Right cardiac atrium (tissue), 5 donors: ENCODE results near the gene AHCYL2. TPM values are rescaled to one million over a fixed set of nuclear protein-coding genes. Genes with fewer than 3 reads are reported as not detected.

Source experiments
- ATAC-seq, 2 donors: fragments of 200-7000 bp; cut with Tn5 transposase; one replicate each; pipeline versions ENCODE4 v1.8.0 to v1.9.1; 2020; ENCODE audit warnings: moderate library complexity in 2 of 2, mild to moderate bottlenecking in 1 of 2
- DNase-seq, 3 donors: peaks; one replicate each; pipeline ENCODE4 v3.0.0-alpha.2; 2020
- H3K27ac ChIP-seq: one replicate; pipeline ENCODE4 v1.5.1; 2013; ENCODE audit warnings: mild to moderate bottlenecking, low read length, control low read depth, moderate library complexity
- H3K27me3 ChIP-seq: one replicate; pipeline ENCODE4 v1.6.1; 2013; ENCODE audit not compliant: control insufficient read depth, insufficient read depth
- H3K4me1 ChIP-seq: one replicate; pipeline ENCODE4 v1.6.1; 2013; ENCODE audit warnings: low read length; ENCODE audit not compliant: control insufficient read depth, insufficient read depth
- H3K4me3 ChIP-seq: one replicate; pipeline ENCODE4 v1.5.1; 2013; ENCODE audit warnings: low read length, control low read depth
- H3K9me3 ChIP-seq: one replicate; pipeline ENCODE4 v1.6.1; 2013; ENCODE audit warnings: low read length; ENCODE audit not compliant: control insufficient read depth
- WGBS: extraction: QIAGEN DNeasy Blood & Tissue Kit; methylation state at CpG from one replicate; pipeline ENCODE4 v1.1.7; 2013; 5-methylcytosine and 5-hydroxymethylcytosine counted together
- intact Hi-C, 4 donors: fragments of 100-400 bp; cut with DNase I; formaldehyde crosslinking; loops; one replicate each; pipeline versions ENCODE4 v1.11.0 to v1.14.0; 2022 to 2023
- polyA plus RNA-seq: library from polyadenylated mRNA; stranded (reverse); fragments of 200-250 nt; gene quantifications from one replicate; pipeline ENCODE4 v1.2.3, GENCODE V29; 2013
- total RNA-seq, 4 donors: library from RNA; stranded (reverse); fragmentation: NEBNext Ultra II Directional; extraction: Animal tissue kit (Norgen Biotek cat#: 25700); gene quantifications; one replicate each; pipeline ENCODE4 v1.2.1, GENCODE V29; 2021
- donor health status: healthy with polysubstance abuse.
- donor health status: DM: no; HTN: yes; CAD: no.
- donor health status: DM: no; HTN: no; CAD: no.
- donor health status: DM: no; HTN: yes; CAD: no; lungs with severe emphysema.
- donor health status: DM: yes; HTN: yes; CAD: no.

The AHCYL2 gene
- total and polyA plus RNA-seq, 5 donors: 1.8 to 8.8 (median 7.1) TPM

DNA sequence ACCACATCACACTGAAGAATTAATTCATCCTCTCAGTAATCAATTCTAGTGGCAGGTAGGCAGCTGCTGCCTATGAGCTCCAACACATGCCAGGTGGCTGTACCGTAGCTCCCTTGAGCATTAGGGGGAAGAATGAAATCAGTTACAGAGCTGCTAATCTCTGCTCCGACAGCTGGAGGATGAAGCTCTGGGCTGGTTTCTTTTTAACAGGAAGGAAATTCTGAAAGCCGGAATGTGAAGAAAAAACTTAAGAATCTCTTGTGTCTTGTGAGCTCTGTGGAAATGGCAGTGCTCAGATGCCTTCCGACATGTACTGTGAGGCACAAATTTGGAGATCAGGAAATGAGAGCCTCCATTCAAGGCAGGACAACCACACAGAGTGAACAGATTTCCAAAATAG is 2.8 kb upstream of the AHCYL2 start:
- 21% methylated on average over 4 of the region's 4 CpGs for WGBS
- H3K27me3 ChIP-seq: no peaks in the 10 kb centered on the region
- no peak overlapping the region for H3K4me3 ChIP-seq
- no peak for DNase-seq
- intact Hi-C loops: loop anchor here in 3 of 4 donors (5.0 to 10.0 kb wide), 3 partner anchors 53 to 75 kb away; no protein-coding TSS in a partner anchor
- no peak overlapping the region for H3K27ac ChIP-seq
- ATAC-seq: no peak
- no peaks in the 10 kb centered on the region for H3K4me1 ChIP-seq
- H3K9me3 ChIP-seq: no peaks in the 10 kb centered on the region

DNA sequence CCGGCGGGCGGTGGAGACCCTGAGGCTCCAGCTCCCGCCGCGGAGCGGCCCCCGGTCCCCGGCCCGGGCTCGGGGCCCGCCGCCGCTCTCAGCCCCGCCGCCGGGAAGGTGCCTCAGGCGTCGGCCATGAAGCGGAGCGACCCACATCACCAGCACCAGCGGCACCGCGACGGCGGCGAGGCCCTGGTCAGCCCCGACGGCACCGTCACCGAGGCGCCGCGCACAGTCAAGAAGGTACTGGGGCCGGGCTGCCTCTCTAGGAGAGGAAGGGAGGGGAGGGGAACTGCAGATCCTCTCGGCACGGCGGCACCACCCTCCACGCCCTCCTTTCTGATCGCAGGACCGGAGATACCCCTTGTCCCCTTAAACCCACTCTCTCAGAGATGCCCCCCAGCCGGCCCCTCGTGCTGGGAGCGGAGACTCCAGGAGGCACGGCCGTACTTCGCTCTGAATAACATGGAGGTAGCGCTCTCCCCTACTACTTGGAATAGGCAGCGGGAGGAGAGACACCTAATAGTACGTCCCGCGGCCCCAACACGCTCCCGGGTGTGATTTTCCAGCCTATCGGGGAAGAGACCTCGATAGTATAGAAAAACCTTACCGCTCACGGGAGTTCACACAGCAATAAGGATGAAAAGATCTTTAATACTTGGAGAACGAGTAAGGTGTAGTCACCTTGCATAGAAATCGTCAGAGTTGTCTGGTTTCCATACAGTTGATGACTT is 538 bp downstream of the AHCYL2 start:
- Histone ChIP-seq H3K27me3 (no peaks in the 10 kb centered on the region), H3K4me1 (no peaks in the 10 kb centered on the region), H3K27ac (no peak overlapping the region), H3K4me3 (peak overlapping the region; percentile 78), H3K9me3 (no peaks in the 10 kb centered on the region)
- DNase-seq (peak; percentile 46 to 82 (median 78)), ATAC-seq (peak; percentile 30 to 38)
- intact Hi-C loops: loop anchor here in 2 of 4 donors (5.0 to 10.0 kb wide), 3 partner anchors 49 to 72 kb away; no protein-coding TSS in a partner anchor
- WGBS: under 1% methylated on average over 60 of the region's 60 CpGs

GRCh38 chr7:129225931-129226572 is 1.2 kb downstream of the AHCYL2 start:
- 25% methylated on average over 11 of the region's 11 CpGs for WGBS
- Histone ChIP-seq H3K27ac (no peak overlapping the region), H3K4me1 (no peaks in the 10 kb centered on the region), H3K27me3 (no peaks in the 10 kb centered on the region), H3K9me3 (no peaks in the 10 kb centered on the region), H3K4me3 (peak overlapping the region; percentile 78)
- intact Hi-C loops: loop anchor here in 2 of 4 donors (5.0 to 10.0 kb wide), 3 partner anchors 49 to 71 kb away; no protein-coding TSS in a partner anchor
- DNase-seq (no peak), ATAC-seq (no peak)

- no peaks in the 10 kb centered on the region for H3K4me1 ChIP-seq
- 86% methylated on average over 4 of the region's 4 CpGs for WGBS
- H3K9me3 ChIP-seq: no peaks in the 10 kb centered on the region
- H3K4me3 ChIP-seq: no peak overlapping the region
- no peaks in the 10 kb centered on the region for H3K27me3 ChIP-seq
- no peak for DNase-seq
- intact Hi-C loops: loop anchor here in 2 of 4 donors (5.0 to 10.0 kb wide), 3 partner anchors 47 to 69 kb away; no protein-coding TSS in a partner anchor
- H3K27ac ChIP-seq: no peak overlapping the region
- ATAC-seq: no peak
These were observed 3.1 kb downstream of the AHCYL2 start for GRCh38 chr7:129227646-129228578.

DNA sequence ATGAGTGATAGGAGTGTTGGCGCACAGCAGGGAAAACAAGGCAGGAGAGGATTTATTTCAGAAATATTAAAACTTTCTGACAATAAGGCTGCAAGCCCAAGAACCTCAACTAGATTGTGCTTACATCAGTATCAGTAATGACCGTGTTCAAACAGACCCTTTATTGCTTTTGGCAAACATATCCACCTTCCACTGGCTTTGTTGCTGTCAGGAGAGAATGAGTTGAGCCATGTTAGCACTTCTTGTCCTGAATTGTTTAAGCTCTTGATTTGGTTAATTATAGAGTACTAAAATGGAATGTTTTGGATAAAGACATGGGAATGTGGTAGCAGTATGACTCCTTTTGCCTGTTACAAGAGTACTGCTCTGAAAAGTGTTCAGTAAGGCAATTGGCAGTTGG is 3.8 kb downstream of the AHCYL2 start:
- 87% methylated on average over 2 of the region's 2 CpGs for WGBS
- no peaks in the 10 kb centered on the region for H3K27me3 ChIP-seq
- no peak for ATAC-seq
- DNase-seq: no peak
- H3K4me1 ChIP-seq: no peaks in the 10 kb centered on the region
- H3K27ac ChIP-seq: no peak overlapping the region
- no peak overlapping the region for H3K4me3 ChIP-seq
- intact Hi-C loops: loop anchor here in 2 of 4 donors (5.0 to 10.0 kb wide), 3 partner anchors 46 to 69 kb away; no protein-coding TSS in a partner anchor
- no peaks in the 10 kb centered on the region for H3K9me3 ChIP-seq

DNA sequence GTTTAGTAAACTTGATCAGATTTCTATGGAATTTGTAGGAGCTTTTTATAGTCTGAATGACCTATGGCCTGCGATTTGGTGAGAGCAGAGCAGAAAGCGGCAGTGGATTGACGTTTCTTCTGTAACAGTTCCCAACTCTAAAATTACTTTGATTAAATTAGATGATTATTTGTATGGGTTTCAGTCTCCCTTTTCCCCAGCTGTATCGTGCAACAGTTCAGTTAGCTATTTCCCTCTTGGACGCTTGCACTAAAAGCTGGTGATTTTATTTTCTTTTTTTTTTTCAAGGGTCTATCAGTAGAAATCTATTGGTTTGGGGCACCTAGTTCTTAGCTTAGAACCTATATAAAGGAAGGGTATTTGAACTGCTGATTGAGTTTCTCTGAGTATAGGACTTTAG is 6.8 kb downstream of the AHCYL2 start:
- intact Hi-C loops: no loop called here

GRCh38 chr7:129238546-129238945 is 13.7 kb downstream of the AHCYL2 start:
- intact Hi-C loops: no loop called here
- H3K4me3 ChIP-seq: no peak overlapping the region
- 95% methylated on average over 8 of the region's 8 CpGs for WGBS

More for the DNA sequence above, 6.8 kb downstream of the AHCYL2 start:
- H3K4me1 ChIP-seq: no peaks in the 10 kb centered on the region
- WGBS: 41% methylated on average over 5 of the region's 5 CpGs
- H3K4me3 ChIP-seq: no peak overlapping the region
- no peak for DNase-seq
- H3K9me3 ChIP-seq: no peaks in the 10 kb centered on the region
- H3K27me3 ChIP-seq: no peaks in the 10 kb centered on the region
- no peak for ATAC-seq
- H3K27ac ChIP-seq: no peak overlapping the region

DNA sequence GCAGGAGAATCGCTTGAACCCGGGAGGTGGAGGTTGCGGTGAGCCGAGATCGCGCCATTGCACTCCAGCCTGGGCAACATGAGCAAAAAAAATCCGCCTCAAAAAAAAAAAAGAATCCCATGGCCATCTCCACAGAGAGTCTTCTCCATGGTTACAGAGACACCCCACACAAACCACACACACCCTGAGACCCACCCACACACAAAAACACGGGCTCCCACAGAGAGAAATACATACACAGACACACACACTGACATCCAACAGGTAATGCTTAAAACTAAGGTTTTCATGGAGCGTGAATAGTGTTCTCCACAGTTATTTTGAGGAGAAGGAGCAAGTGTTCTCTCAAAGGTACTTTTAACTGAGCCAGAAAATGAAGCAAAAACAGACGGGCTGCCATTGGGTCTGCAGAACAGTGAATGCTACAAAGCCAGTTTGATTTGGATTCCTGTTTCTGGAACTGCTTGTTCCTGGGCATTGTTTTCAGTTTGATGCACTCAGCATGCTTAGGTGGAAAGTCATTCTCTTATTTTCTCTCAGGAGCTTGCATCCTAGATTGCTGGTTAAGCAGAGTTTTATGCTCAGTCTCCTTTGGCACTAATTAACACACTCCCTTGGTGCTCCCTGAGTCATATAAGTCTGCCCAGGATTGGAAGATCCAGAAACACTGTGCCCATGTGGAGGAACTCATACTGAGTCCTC is 15.4 kb downstream of the AHCYL2 start:
- ATAC-seq: no peak
- intact Hi-C loops: no loop called here
- H3K4me1 ChIP-seq: no peaks in the 10 kb centered on the region
- H3K27me3 ChIP-seq: no peaks in the 10 kb centered on the region
- H3K4me3 ChIP-seq: no peak overlapping the region
- 91% methylated on average over 10 of the region's 10 CpGs for WGBS
- no peaks in the 10 kb centered on the region for H3K9me3 ChIP-seq
- H3K27ac ChIP-seq: no peak overlapping the region
- DNase-seq: no peak

More at GRCh38 chr7:129238546-129238945, 13.7 kb downstream of the AHCYL2 start:
- H3K4me1 ChIP-seq: no peaks in the 10 kb centered on the region
- no peaks in the 10 kb centered on the region for H3K9me3 ChIP-seq
- no peak for DNase-seq
- no peaks in the 10 kb centered on the region for H3K27me3 ChIP-seq
- no peak overlapping the region for H3K27ac ChIP-seq
- no peak for ATAC-seq

DNA sequence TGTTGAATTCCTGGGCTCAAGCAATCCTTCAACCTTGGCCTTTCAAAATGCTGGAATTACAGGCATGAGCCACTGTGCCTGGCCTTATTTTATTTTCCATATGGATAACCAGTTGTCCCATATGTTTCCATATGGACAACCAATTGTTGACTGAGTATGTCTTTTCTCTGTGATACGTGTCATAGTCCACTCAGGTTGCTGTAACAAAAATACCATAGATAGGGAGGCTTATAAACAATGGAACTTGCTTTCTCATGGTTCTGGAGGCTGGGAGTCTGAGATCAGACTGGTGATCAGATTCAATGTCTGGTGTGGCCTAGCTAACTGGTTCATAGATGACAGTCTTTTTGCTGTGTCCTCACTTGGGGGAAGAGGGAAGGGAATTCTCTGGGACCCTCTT is 19.4 kb downstream of the AHCYL2 start:
- H3K27ac ChIP-seq: no peak overlapping the region
- ATAC-seq: no peak
- H3K4me3 ChIP-seq: no peak overlapping the region
- DNase-seq: no peak
- no peaks in the 10 kb centered on the region for H3K9me3 ChIP-seq
- no peaks in the 10 kb centered on the region for H3K4me1 ChIP-seq
- intact Hi-C loops: no loop called here
- 94% methylated on average over 1 of the region's 1 CpG for WGBS
- H3K27me3 ChIP-seq: no peaks in the 10 kb centered on the region

- 94% methylated on average over 3 of the region's 3 CpGs for WGBS
- no peak overlapping the region for H3K4me3 ChIP-seq
- ATAC-seq (no peak), DNase-seq (no peak)
- H3K9me3 ChIP-seq: no peaks in the 10 kb centered on the region
- H3K27ac ChIP-seq: no peak overlapping the region
- H3K4me1 ChIP-seq: no peaks in the 10 kb centered on the region
- H3K27me3 ChIP-seq: no peaks in the 10 kb centered on the region
- intact Hi-C loops: no loop called here
These were observed 20.7 kb downstream of the AHCYL2 start for GRCh38 chr7:129245533-129245932.
